Measurements from ENCODE around the gene ST8SIA5.

Gene ST8SIA5

DNA sequence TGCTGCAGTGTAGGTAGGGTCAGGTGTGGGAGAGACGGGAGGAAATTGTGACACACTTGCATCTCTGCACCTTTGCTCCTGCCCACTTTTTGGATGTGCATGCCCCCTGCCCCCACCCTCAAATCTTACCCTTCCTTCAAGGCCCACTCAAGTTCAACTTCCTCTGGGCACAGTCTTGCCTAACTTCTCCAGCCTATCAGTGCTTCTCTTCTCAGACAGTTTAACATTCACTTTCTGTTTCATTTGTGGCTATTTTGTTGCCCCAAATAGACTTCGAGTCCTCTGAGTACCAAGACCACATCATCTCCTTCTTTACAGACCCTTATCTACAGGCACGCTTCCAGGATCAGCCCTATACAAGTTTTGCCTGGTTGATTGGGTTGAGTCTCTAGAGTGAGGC is 2.7 kb downstream of the ST8SIA5 start:
- in situ Hi-C loops (cut with HindIII; ENCODE audit: low pct_ligation_motif_present, low sequenced_read_pairs): no loop called here
- Histone ChIP-seq H3K4me3 (ENCODE audit: low read depth, low read length) (no peak overlapping the region), H3K27me3 (replicated peaks) (peaks cover 37% of the 10 kb centered on the region), H3K36me3 (replicated peaks) (no peaks in the 10 kb centered on the region), H3K27ac (no peak overlapping the region)
- no peak for DNase-seq
- TF ChIP-seq, protein P1, sequence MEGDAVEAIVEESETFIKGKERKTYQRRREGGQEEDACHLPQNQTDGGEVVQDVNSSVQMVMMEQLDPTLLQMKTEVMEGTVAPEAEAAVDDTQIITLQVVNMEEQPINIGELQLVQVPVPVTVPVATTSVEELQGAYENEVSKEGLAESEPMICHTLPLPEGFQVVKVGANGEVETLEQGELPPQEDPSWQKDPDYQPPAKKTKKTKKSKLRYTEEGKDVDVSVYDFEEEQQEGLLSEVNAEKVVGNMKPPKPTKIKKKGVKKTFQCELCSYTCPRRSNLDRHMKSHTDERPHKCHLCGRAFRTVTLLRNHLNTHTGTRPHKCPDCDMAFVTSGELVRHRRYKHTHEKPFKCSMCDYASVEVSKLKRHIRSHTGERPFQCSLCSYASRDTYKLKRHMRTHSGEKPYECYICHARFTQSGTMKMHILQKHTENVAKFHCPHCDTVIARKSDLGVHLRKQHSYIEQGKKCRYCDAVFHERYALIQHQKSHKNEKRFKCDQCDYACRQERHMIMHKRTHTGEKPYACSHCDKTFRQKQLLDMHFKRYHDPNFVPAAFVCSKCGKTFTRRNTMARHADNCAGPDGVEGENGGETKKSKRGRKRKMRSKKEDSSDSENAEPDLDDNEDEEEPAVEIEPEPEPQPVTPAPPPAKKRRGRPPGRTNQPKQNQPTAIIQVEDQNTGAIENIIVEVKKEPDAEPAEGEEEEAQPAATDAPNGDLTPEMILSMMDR (IDR thresholded peaks at IDR 0.05; ENCODE audit: low read depth, low read length, missing control alignments): no peak

DNA sequence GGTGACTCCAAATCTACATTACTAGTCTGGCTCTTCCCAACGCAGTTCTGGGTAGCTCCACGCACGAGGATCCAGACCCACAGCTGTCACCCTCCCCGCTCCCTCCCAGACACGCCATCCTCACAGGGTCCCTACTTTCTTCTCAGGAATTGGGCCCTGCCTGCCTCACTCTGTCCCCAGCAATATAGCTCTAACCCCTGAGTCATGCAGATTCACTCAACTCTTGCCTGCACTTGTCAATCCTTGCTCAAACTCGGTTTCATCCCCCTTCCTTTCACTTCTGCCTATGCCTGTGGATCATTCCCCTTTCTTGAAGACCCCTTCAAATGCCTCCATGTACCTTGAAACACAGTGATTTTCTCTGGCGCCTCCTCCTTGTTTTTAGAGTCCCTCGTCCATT is 5.0 kb downstream of the ST8SIA5 start:
- in situ Hi-C loops (cut with HindIII; ENCODE audit: low pct_ligation_motif_present, low sequenced_read_pairs): no loop called here
- Histone ChIP-seq H3K4me3 (ENCODE audit: low read depth, low read length) (no peak overlapping the region), H3K36me3 (replicated peaks) (no peaks in the 10 kb centered on the region), H3K27ac (no peak overlapping the region), H3K27me3 (replicated peaks) (peaks cover 24% of the 10 kb centered on the region)
- TF ChIP-seq, protein P1 (IDR thresholded peaks at IDR 0.05; ENCODE audit: low read depth, low read length, missing control alignments): no peak
- no peak for DNase-seq

DNA sequence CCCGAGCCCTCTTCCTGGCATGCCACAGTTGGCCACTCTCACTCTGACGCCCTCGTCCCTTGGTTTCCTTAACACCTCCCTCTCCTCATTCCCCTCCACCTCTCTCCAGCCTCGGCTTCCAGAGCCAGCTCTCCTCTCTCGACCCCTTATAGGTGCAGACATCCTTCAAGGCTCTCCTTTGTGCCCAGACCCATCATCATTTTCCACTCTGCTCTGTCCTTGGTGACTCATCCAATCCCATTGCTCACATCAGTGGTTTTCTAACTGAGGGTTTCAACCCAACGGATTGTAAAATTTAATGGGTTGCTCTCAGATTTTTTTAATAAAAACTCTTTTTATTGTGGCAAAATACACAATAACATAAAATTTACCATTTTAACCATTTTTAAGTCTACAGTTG is 6.2 kb downstream of the ST8SIA5 start:
- Histone ChIP-seq H3K4me3 (ENCODE audit: low read depth, low read length) (no peak overlapping the region), H3K36me3 (replicated peaks) (no peaks in the 10 kb centered on the region), H3K27ac (no peak overlapping the region), H3K27me3 (replicated peaks) (peaks cover 11% of the 10 kb centered on the region)
- DNase-seq: no peak
- TF ChIP-seq, protein P1 (IDR thresholded peaks at IDR 0.05; ENCODE audit: low read depth, low read length, missing control alignments): no peak
- in situ Hi-C loops (cut with HindIII; ENCODE audit: low pct_ligation_motif_present, low sequenced_read_pairs): no loop called here

DNA sequence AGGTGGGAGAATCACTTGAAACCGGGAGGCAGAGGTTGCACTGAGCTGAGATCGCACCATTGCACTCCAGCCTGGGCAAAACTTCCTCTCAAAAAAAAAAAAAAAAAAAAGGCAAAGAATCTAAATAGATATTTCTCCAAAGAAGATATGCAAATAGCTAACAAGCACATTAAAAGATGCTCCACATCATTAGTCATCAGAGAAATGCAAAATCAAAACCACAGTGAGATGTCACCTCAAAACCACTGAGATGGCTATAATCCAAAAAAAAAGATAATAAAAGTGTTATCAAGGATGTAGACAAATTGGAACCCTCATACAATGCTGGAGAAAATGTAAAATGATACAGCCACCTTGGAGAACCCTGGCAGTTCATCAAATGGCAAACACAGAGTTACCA is 8.4 kb downstream of the ST8SIA5 start:
- peaks cover 3% of the 10 kb centered on the region for H3K27me3 ChIP-seq (replicated peaks)
- TF ChIP-seq, protein P1 (IDR thresholded peaks at IDR 0.05; ENCODE audit: low read depth, low read length, missing control alignments): no peak
- in situ Hi-C loops (cut with HindIII; ENCODE audit: low pct_ligation_motif_present, low sequenced_read_pairs): no loop called here
- H3K4me3 ChIP-seq (ENCODE audit: low read depth, low read length): no peak overlapping the region
- DNase-seq: no peak
- H3K27ac ChIP-seq: no peak overlapping the region
- H3K36me3 ChIP-seq (replicated peaks): no peaks in the 10 kb centered on the region

DNA sequence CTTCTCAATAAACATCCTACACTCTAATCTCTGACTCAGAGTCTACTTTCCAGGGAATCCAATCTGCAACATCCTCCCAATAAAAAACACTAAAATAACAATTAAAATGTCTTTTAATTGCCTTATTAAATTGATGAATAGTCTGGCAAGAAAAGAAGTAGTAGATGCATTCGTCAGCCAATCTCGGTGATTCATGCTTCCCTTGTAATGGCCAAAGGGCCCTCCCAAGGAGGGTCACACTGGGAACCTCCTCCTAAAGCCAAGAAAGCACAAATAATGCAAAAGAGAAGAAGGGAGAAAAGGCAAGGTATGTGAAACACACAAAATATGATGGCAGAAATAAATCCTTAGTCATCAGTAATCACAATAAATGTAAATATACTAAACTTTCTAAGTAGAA is 16.8 kb downstream of the ST8SIA5 start:
- no peaks in the 10 kb centered on the region for H3K27me3 ChIP-seq (replicated peaks)
- DNase-seq: no peak
- H3K4me3 ChIP-seq (ENCODE audit: low read depth, low read length): no peak overlapping the region
- H3K27ac ChIP-seq: no peak overlapping the region
- TF ChIP-seq, protein P1 (IDR thresholded peaks at IDR 0.05; ENCODE audit: low read depth, low read length, missing control alignments): no peak
- in situ Hi-C loops (cut with HindIII; ENCODE audit: low pct_ligation_motif_present, low sequenced_read_pairs): no loop called here
- no peaks in the 10 kb centered on the region for H3K36me3 ChIP-seq (replicated peaks)

DNA sequence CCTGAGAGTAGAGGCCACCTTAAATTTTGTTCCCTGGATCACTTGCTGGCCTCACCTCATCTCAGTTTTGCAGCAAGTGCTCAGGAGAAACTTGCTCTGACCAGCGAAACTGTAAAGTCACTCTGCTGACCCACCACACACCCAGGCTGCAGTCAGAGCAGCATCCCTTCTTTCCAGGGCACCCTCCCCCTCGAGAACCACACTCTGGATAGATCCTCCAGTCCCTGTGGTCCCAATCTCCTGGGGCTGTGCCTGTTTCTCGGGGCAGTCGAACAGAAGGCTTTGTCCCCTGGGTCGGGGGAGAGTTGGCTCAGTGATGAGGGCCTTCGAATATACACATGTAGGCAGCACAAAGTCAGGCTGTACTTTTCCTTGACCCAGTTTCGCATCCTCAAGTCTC is 18.4 kb downstream of the ST8SIA5 start:
- in situ Hi-C loops (cut with HindIII; ENCODE audit: low pct_ligation_motif_present, low sequenced_read_pairs): no loop called here
- H3K36me3 ChIP-seq (replicated peaks): no peaks in the 10 kb centered on the region
- TF ChIP-seq, protein P1 (IDR thresholded peaks at IDR 0.05; ENCODE audit: low read depth, low read length, missing control alignments): no peak
- no peaks in the 10 kb centered on the region for H3K27me3 ChIP-seq (replicated peaks)
- H3K4me3 ChIP-seq (ENCODE audit: low read depth, low read length): no peak overlapping the region
- DNase-seq: no peak
- no peak overlapping the region for H3K27ac ChIP-seq
